ENCODE measurements around the gene WDR45B. TPM values are rescaled to one million over a fixed set of nuclear protein-coding genes. Genes with fewer than 3 reads are reported as not detected.

WDR45B gene
- total RNA-seq, 4 donors from 2014 or later, result 68.1 to 111 (median 83.2) TPM

GRCh38 chr17:82596837-82597672 is 51.2 kb downstream of the WDR45B start:
- H3K4me3 ChIP-seq (ENCODE audit: low read depth, poor library complexity, severe bottlenecking), result no peak overlapping the region
- WGBS, 2 donors, result 78 to 82% methylated on average over 26 to 33 of the region's 33 CpGs
- no peak for TF ChIP-seq POLR2A (IDR thresholded peaks at IDR 0.05)
- TF ChIP-seq CTCF (IDR thresholded peaks at IDR 0.05), result no peak
- intact Hi-C loops (cut with DNase I; ENCODE audit: low total_unique reads), result no loop called here
- DNase-seq (ENCODE audit: low spot score in 2 of 2), result no peak

GRCh38 chr17:82596296-82596695 is 51.9 kb downstream of the WDR45B start:
- H3K4me3 ChIP-seq (ENCODE audit: low read depth, poor library complexity, severe bottlenecking), result no peak overlapping the region
- no peak for DNase-seq (ENCODE audit: low spot score in 2 of 2)
- intact Hi-C loops (cut with DNase I; ENCODE audit: low total_unique reads), result no loop called here
- 82 to 86% methylated on average over 16 of the region's 16 CpGs for WGBS, 2 donors
- no peak for TF ChIP-seq CTCF (IDR thresholded peaks at IDR 0.05)

- H3K4me3 ChIP-seq (ENCODE audit: low read depth, poor library complexity, severe bottlenecking), result no peak overlapping the region
- TF ChIP-seq CTCF (IDR thresholded peaks at IDR 0.05), result no peak
- no peak for TF ChIP-seq POLR2A (IDR thresholded peaks at IDR 0.05)
- intact Hi-C loops (cut with DNase I; ENCODE audit: low total_unique reads), result no loop called here
- WGBS, 2 donors, result 88 to 90% methylated on average over 21 of the region's 21 CpGs
- no peak for DNase-seq (ENCODE audit: low spot score in 2 of 2)
Observed at GRCh38 chr17:82595893-82596292, 52.4 kb downstream of the WDR45B start.

GRCh38 chr17:82594571-82594970 is 53.7 kb downstream of the WDR45B start:
- intact Hi-C loops (cut with DNase I; ENCODE audit: low total_unique reads), result no loop called here
- TF ChIP-seq POLR2A (IDR thresholded peaks at IDR 0.05) (no peak), CTCF (IDR thresholded peaks at IDR 0.05) (no peak)
- H3K4me3 ChIP-seq (ENCODE audit: low read depth, poor library complexity, severe bottlenecking), result no peak overlapping the region
- DNase-seq (ENCODE audit: low spot score in 2 of 2), result no peak
- WGBS, 2 donors, result 92 to 93% methylated on average over 11 of the region's 11 CpGs

- no peak for DNase-seq (ENCODE audit: low spot score in 2 of 2)
- TF ChIP-seq POLR2A (IDR thresholded peaks at IDR 0.05), result no peak
- TF ChIP-seq CTCF (IDR thresholded peaks at IDR 0.05), result no peak
- peak overlapping the region; percentile 42 for H3K4me3 ChIP-seq (ENCODE audit: low read depth, poor library complexity, severe bottlenecking)
- intact Hi-C loops (cut with DNase I; ENCODE audit: low total_unique reads), result no loop called here
- 34 to 44% methylated on average over 12 to 26 of the region's 29 CpGs for WGBS, 2 donors
Observed at GRCh38 chr17:82593590-82594087, 54.6 kb downstream of the WDR45B start.
